SK-N-SH treated with all-trans-retinoic acid at 6 μM for 48 hours (cell line): ENCODE data around the gene RGS10.

ENCODE experiments used
- ARNTL ChIP-seq: fragments of 450-650 bp; formaldehyde crosslinking; IDR thresholded peaks from 2 replicates; pipeline ENCODE4 v1.5.0; 2020; ENCODE audit warnings: low read depth, mild to moderate bottlenecking, moderate library complexity, borderline replicate concordance
- POU6F1 ChIP-seq: fragments of 250-450 bp; sonication (Bioruptor Pico); IDR thresholded peaks from 2 replicates; pipeline ENCODE4 v1.8.0; 2021; ENCODE audit warnings: low read depth, mild to moderate bottlenecking, moderate library complexity, borderline replicate concordance
- ZC3H10 ChIP-seq: fragments of 250-450 bp; sonication (Bioruptor Pico); IDR thresholded peaks from 2 replicates; pipeline ENCODE4 v1.5.1; 2021; ENCODE audit warnings: mild to moderate bottlenecking, moderate library complexity
- ZNF565 ChIP-seq: fragments of 450-650 bp; formaldehyde crosslinking; conservative IDR thresholded peaks from 2 replicates; pipeline ENCODE4 v1.5.0; 2020; ENCODE audit warnings: low read depth, mild to moderate bottlenecking, moderate library complexity

- TF ChIP-seq ZNF565 (no peak), POU6F1 (CRISPR knock-in tag) (no peak), ZC3H10 (CRISPR knock-in tag) (no peak), ARNTL (CRISPR knock-in tag) (no peak)
These were observed 71.4 kb downstream of the RGS10 start for GRCh38 chr10:119470920-119471702.
